HG03159 (cell line): ENCODE results near the gene PROK2.

ENCODE experiments used
- ATAC-seq: cut with Tn5 transposase; IDR thresholded peaks from one replicate; pipeline ENCODE4 v1.9.1; 2021; ENCODE audit warnings: mild to moderate bottlenecking, moderate library complexity; ENCODE audit not compliant: unreplicated experiment

Gene PROK2, protein sequence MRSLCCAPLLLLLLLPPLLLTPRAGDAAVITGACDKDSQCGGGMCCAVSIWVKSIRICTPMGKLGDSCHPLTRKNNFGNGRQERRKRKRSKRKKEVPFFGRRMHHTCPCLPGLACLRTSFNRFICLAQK

DNA sequence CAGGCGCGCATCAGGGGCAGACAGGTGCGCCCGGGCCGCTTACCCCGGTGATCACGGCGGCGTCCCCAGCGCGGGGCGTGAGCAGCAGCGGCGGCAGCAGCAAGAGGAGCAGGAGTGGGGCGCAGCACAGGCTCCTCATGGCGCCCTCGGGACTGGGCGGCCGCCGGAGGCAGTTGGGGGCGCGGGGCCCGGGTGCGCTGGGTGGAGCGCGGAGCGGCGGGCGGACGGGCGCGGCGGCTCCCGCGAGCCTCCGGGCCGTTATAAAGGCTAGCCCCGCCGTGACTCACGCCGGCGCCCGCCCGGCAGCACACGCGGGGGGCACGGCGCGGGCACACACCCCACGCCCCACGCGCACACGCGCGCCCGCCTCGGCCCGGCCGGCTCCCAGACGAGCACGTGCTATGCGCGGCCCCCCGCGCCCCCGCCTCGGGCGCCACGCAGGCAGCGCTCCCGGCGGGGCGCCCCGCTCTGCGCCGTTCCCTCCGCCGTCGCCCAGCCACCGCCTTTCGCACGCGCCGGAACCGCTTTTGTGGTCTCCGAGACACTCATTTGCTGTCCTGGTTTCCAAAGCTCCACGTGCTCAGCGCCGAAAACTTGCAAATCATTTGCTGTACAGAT, at the start of gene PROK2:
Gene PROK2, minus strand, starts transcription at position 235 of the 618 bp plus-strand sequence. Its CDS starts 96 bp downstream, at position 139.
- no peak for ATAC-seq

DNA sequence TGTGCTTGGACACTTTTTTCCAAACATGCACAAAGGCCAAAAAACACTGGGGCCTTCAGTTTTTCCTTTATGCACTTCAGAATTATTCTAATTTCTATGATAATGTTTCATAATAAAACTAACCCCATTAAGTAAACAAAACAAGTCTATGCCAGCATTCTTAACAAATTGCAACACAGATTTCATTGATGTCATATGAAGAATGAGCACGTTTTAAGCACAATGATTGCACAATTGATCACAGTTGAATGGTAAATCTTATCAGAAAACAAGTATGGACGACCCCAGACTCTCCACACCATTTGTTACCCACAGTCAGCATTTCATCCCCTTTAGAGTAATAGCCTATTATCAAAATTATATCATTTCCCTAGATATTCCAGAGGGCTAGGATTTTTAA, 46.7 kb upstream of the PROK2 start:
- no peak for ATAC-seq

DNA sequence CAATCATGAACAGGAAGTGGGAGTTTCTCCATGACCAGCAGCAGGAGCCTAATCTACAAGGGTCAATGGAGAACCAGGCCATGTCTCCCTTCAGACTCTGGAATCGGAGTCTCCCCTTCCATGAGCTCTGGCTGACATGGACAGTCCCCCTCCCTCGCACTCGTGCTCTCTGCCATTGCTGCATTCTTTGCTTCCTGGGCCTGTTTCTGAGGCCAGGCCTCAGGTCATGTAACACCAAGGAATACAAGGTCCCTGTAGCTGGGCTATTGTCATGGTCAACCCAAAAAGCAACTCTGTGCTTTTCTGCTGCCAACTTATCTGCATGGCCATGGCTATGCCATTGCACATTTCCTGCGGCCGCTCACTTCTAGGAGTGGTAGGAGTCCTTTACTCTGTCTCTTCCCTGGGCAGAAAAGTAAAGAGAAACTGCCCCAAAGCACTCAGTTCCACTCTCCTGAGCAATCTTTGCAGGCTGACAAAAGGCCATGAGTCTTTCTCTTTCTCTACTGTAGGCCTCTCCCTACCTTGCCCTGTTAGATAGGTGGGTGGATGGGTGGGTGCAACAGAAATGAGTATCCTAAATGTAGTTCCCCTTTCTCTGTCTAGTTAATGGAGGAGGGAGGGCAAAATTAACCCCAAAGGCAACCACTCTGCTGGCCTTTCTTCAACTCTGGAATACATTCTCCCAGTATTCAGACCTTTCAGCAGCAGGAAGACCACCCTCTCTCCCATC, 40.8 kb upstream of the PROK2 start:
- no peak for ATAC-seq

DNA sequence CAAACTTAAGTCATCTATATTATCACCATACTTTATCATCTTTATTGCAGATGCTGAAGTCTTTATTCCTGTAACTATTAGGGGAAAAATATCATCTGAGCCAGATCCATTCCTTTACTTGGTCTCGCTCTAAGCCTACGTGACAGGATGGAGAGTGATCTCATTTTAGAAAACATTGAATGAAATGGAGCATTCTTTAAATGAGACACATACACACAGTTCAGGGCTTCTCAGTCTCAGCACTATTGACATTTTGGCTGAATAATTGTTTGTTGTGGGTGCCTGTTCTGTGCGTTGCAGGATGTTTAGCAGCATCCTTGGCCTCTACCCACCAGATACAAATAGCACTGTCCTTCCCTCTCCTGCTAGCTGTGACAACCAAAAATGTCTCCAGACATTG, 36.2 kb upstream of the PROK2 start:
- ATAC-seq = no peak

DNA sequence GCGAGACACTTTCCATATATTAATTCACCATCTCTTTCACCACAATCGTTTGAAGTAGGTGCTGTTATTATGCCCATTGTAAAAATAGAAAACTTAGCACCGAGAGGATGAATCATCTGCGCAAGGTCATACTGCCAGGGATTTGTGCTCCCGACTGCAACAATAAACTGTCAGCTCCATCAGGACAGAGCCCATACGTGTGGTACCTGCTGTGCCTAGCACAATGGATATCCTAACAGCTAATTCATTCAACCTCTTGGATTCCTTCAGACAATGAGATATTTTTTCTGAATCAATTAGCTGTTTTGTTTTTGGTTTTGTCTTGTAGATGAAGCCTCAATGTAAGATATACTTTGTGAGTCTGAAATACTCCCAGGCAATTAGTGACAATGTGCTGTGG, 32.3 kb upstream of the PROK2 start:
- no peak for ATAC-seq

DNA sequence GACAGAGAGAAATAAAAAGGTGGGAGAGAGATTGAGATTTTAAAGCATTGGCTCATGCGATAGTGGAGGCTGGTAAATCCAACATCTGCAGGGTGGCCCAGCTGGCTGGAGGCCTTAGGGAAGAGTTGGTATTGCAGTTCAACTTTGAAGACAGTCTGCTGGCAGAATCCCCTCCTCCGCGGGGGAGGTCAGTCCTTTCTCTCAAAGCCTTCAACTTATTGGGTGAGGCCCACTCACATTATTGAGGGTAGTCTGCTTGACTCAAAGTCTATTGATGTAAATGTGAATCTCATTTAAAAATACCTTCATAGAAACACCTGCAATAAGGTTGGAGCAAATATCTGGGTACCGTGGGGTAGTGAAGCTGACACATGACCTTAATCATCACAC, 31.8 kb upstream of the PROK2 start:
- no peak for ATAC-seq

DNA sequence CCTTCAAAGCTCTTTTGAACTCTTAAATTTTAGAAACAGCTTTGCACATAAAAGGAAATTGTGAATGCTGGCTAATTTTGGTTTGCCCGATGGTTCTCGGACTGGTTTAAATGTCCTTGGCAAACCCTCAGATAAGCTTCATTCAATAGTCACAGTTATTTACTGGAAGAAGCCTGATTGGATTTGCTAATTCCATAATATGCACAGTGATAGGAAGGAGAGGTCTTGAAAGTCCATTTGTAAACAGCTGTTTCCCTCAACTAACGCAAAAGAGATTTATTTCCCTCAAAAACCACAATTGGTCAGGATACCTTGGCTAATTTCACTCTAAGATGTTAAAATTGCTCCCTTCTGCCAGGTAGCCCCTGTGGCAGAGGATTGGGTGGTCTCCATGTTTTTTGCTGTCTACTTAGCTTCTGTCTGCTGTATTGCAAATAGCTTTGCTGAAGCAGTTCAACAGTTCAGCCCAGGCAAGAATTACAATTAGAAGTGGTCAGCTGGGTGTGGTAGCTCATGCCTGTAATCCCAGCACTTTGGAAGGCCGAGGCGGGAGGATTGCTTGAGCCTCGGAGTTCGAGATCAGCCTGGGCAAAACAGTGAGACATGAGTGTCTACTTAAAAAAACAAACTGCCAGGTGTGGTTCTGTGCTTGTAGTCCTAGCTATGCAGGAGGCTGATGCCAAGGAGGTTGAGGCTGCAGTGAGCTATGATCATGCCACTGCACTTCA, 30.6 kb upstream of the PROK2 start:
- no peak for ATAC-seq

DNA sequence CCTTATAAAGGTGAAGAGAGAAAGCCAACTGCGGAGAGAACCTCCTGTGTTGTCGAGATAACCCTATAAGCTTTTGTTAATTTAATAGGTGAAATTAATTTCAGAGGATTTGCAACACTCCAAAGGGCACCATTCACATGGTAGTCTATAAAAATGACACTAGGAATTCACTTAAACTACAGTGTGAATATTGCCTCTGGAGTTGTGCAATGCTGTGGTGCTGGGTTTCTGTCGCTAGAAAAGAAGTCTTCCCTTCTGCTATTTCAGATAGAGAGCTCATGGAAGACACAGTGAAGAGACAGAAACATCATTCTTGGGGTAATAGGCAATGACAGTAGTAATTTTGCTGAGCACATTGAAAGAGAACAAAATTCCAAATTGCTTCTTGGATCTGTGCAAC, 28.8 kb upstream of the PROK2 start:
- ATAC-seq = no peak

DNA sequence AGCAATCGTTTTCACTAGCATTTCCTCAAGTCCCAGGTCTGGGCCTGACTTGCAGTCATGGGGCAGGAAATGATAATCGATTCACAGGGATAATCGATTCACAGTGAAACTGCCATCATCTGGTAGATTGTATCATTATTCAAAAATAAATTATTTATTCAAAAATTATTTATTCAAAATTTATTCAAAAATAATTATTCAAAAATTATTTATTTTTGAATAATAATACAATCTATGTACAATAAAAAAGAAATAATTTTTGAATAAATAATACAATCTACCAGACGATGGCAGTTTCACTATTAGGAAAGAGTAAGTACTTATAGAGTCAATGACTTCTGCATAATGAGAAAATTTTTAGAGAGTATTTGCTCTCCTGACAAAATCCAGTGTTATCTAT, 28.1 kb upstream of the PROK2 start:
- ATAC-seq = no peak

DNA sequence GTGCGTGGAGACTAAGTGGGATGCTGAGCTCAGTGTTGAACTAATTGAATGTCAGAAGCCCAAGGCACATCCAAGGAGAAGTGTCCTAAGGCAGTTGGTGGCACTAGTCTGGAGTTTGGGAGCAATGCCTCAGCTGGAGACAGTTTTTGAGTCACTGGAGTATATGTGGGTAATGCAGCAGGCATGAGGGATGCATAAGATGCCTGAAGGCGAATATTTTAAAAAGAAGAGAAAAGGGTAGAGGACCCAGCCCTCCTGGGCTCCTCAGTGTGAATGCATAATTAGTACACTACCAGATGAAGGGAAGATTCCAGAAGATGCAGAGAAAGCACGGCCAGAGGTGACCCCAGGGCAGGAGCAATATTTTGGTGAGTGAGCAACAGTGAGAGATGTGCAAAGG, 25.1 kb upstream of the PROK2 start:
- ATAC-seq = no peak

DNA sequence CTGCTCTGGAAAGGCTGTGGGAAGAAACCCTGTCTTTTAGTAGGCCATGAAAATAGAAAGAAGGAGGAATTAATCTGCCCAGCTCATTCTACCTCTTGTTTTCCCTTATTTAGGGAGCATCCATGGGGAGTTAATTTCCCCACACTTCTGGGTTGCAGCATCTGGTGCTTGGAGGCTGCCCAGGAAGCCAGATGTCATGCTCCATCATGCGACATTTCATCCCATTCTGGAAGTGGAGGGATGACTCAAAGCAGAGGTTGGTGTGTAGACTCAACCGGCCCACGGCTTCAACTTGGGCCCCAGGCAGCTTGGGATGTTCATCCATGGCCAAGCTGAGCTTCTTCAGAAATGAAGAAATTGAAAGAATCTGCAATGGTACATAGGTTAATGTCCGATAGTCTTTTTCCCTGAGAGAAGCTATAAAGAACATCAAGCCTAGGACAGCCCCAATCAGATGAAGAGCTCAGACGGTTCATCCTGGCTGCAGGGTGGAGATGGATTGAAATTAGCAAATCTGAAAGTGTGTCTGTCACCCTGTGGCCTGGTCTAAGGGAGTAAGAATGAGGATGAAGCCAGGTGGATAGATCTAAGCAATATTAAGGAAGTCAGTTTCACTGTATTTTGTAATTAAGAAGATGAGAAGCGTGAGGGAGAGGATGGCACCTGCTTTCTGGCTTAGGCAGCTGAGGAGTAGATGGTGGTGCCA, 24.5 kb upstream of the PROK2 start:
- no peak for ATAC-seq

DNA sequence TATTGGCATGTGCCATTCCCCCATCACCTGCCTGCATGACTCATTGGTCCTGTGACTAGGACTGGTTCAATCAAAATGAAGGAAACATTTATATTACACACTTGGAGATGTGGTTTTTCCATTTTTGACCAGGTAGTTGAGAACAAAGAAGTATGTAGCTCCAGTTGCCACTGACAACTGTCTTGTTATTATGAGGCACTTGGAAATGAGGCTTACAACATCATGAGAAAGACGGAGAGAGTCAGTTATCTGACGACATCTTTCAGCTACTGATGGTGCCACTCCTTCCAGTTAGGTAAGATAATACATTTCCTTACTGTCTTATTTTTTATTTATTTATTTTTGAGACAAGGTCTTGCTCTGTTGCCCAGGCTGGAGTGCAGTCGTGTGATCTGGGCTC, 21.8 kb upstream of the PROK2 start:
- no peak for ATAC-seq

DNA sequence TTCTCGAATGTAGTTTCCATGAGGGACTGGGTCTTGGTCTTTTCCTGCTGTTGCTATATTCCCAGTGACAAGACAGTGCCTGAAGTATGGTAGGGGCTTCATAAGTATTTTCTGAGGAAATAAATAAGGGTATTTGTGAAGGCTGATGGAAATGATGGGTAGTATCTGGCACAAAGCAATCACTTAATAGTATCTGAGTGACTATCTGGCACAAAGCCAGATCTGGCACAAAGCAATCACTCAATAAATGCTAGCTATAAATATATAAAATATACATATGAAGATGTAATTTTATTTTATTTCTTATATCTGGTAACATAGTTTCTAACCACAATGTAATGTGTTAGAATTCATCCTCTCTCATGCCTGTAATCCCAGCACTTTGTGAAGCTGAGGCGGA, 20.7 kb upstream of the PROK2 start:
- ATAC-seq = no peak

DNA sequence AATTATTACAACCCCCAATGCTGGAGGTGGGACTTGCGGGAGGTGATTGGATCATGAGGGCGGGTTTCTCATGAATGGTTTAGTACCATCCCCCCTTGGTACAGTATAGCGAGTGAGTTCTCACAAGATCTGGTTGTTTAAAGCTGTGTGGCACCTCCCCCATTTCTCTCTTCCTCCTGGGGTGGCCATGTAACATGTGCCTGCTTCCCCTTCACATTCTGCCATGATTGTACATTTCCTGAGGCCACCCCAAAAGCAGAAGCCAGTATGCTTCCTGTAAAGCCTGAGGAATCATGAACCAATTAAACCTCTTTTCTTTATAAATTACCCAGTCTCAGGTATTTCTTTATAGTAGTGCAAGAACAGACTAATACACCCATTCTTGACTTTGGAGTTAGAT, 20.3 kb upstream of the PROK2 start:
- ATAC-seq = no peak

DNA sequence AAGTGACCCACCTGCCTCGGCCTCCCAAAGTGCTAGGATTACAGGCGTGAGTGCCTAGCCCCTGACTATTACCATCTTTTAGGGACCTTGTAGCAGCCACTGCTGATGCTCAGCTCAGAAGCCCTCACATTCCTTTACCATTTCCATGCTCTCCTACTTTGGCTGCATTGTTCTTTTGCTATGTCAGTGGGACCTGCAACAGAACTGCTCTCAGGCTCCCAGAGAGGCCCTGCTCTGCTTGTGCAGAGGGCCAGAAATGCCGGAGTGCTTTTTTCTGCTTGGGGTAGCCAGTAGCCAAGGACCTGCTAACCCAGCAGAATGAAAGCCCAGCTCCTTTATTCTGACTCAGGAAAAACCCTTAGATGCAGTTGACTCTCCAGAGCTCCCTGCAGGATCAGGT, 18.3 kb upstream of the PROK2 start:
- ATAC-seq = no peak

DNA sequence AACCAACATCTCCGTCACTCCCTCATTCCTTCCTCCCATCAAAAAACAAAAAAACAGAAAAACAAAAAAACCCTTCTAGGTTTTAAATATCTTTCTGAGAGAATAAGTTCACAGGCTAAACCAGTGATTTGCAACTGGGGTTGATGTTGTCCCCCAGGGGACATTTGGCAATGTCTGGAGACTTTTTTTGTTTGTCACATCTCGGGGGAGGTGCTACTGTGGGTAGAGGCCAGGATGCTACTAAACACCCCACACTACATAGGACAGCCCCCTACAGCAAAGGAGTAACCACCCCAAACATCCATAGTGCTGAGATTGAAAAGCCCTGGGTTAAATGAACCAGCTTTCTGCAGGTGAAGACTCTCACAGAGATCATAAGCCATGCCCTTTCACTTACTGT, 17.0 kb upstream of the PROK2 start:
- no peak for ATAC-seq

DNA sequence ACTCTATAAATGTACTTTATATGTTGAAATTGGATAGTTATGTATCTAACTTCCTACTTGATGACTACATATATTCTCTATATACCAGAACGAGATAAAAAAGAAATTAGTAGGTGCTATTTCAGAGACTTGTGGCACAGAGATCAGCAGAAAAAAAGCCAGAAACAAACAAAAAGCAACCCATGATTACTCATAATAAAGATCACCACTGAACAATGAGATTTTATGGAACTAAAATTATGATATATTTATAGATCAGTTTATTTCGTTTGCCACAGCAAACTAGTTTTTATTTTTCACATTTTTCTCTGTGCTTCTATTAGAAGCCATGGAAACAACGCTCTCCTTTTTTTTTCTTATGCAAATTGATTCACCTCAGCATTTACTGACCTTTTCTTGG, 15.1 kb upstream of the PROK2 start:
- no peak for ATAC-seq

DNA sequence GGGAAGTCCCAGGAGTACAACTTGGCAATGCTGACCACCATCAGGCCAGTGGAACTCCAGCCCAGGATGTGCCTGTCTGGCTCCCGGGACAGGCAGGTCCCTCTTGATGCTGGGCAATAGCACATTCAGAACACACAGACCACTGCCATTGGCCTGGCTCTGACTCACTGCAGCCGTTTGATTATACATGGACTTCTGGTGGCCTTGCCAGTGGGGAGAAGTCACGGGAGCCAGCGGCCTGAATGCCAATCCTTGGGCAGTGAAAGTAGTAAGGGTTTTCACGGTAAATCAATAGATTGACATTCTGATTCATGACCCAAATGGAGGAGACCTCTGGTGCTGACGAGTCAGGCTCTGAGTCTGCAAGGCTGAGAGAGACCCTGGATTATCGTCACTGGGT, 12.5 kb upstream of the PROK2 start:
- ATAC-seq = no peak

DNA sequence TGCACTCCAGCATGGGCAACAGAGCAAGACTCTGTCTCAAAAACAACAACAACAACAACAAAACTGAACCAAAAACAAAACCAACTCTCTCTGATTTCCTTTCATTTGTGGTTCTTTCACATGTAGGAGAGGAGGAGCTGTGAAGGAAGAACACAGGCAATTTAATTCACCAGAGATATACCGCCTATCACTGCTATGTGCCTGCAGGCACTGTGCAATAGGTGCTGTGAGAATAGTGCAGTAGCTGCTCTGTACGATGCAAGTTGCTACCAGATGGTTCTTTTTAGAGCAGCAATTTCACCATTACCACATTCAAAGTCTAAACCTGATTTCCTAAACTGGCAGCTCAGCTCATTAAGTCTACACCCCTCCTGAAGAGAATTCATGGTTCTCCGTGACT, 11.3 kb upstream of the PROK2 start:
- ATAC-seq = no peak

DNA sequence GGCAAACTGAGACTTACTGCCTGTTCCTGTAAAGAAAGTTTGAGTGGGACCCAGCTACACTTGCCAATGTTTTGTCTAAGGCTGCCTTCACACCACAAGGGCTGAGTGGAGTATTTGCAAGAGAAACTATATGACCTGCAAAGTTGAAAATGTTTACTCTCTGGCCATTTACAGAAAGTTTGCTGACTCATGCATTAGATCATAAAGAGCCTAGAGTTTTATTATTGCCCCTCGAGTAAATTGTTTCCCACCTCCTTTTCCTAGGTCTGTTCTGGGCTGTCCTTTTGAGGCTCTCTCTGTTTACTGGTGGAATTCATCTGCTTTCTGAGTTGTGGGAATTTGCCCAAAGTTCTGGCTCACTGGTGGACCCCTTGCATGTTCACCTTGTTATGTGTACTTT, 6.7 kb upstream of the PROK2 start:
- no peak for ATAC-seq

DNA sequence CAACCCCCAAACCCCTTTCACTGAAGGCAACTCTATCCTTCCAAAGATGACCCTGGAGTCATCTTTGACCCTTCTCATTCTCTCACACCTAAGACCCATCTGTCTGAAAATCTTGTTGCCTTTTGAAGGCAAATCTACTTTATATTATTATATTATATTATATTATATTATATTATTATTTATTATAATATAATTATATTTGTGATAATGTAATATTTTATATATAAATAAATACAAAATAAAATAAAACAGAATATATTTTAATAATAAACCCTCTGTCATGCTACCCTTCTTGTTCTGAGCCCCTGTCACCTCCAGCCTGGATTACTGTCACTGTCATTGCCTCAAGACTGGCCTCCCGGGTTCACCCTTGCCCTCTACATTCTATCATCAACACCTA, 5.0 kb upstream of the PROK2 start:
- no peak for ATAC-seq
